Stimulated activated CD4-positive, alpha-beta T cell treated with anti-CD3 and anti-CD28 coated beads, Interleukin-4, amount 100 ng/mL, for 4 hours (primary cell): ENCODE measurements around the gene ABCA3.

Experiments used
- DNase-seq, 2 experiments: peaks; one replicate each; pipeline ENCODE4 v3.0.0-alpha.2; 2020

The ABCA3 gene

GRCh38 chr16:2308089-2308962 lies 32.2 kb downstream of the ABCA3 start:
- no peak for DNase-seq

GRCh38 chr16:2299915-2300192 lies 40.7 kb downstream of the ABCA3 start:
- DNase-seq, result no peak

GRCh38 chr16:2299121-2299914 lies 41.2 kb downstream of the ABCA3 start:
- DNase-seq, result no peak

- DNase-seq, result no peak
These were observed 41.9 kb downstream of the ABCA3 start for GRCh38 chr16:2298621-2299020.

- DNase-seq, result no peak
These were observed 43.0 kb downstream of the ABCA3 start for GRCh38 chr16:2297506-2297860.

- no peak for DNase-seq
These were observed 43.6 kb downstream of the ABCA3 start for GRCh38 chr16:2296661-2297505.

GRCh38 chr16:2295056-2295798 lies 45.3 kb downstream of the ABCA3 start:
- DNase-seq, result no peak

GRCh38 chr16:2292221-2292620 lies 48.3 kb downstream of the ABCA3 start:
- no peak for DNase-seq

- DNase-seq, result no peak
These were observed 51.2 kb downstream of the ABCA3 start for GRCh38 chr16:2289282-2289681.

- DNase-seq, result no peak
These were observed 51.8 kb downstream of the ABCA3 start for GRCh38 chr16:2288726-2289125.

- no peak for DNase-seq
These were observed 52.5 kb downstream of the ABCA3 start for GRCh38 chr16:2287916-2288547.

- DNase-seq, result no peak
These were observed 54.0 kb downstream of the ABCA3 start for GRCh38 chr16:2286550-2286949.

GRCh38 chr16:2285731-2286191 lies 54.8 kb downstream of the ABCA3 start:
- DNase-seq, result no peak

GRCh38 chr16:2284797-2285576 lies 55.5 kb downstream of the ABCA3 start:
- DNase-seq, result no peak

GRCh38 chr16:2284001-2284770 lies 56.3 kb downstream of the ABCA3 start:
- no peak for DNase-seq

GRCh38 chr16:2282866-2283555 lies 57.5 kb downstream of the ABCA3 start:
- DNase-seq, result no peak

- no peak for DNase-seq
These were observed 58.3 kb downstream of the ABCA3 start for GRCh38 chr16:2282262-2282661.

- DNase-seq, result no peak
These were observed 59.5 kb downstream of the ABCA3 start for GRCh38 chr16:2280981-2281542.

GRCh38 chr16:2280461-2280860 lies 60.1 kb downstream of the ABCA3 start:
- DNase-seq, result no peak
